ENCODE data around the gene MDC1.
"Not testable (repeated sequence)": the region's sequence is repeated elsewhere in the genome, so short reads cannot be mapped to it uniquely, and the experiment has no call there.

GRCh38 chr6:30666300-30666699 is 50.8 kb downstream of the MDC1 start:
- not testable (repeated sequence) for TF ChIP-seq CTCF, POLR2A (IDR thresholded peaks at IDR 0.05)
